NCI-H2171 treated with DMSO at 0.1 percent for 48 hours (cell line): ENCODE results near the gene ARHGAP31.

Experiments used
- DNase-seq: peaks from one replicate; lab custom pipeline; 2025; lab: John Stamatoyannopoulos, UW

Gene ARHGAP31

GRCh38 chr3:119388577-119388976, 94.4 kb downstream of the ARHGAP31 start:
- DNase-seq, result no peak

GRCh38 chr3:119395923-119396358, 101.8 kb downstream of the ARHGAP31 start:
- DNase-seq, result no peak

DNA sequence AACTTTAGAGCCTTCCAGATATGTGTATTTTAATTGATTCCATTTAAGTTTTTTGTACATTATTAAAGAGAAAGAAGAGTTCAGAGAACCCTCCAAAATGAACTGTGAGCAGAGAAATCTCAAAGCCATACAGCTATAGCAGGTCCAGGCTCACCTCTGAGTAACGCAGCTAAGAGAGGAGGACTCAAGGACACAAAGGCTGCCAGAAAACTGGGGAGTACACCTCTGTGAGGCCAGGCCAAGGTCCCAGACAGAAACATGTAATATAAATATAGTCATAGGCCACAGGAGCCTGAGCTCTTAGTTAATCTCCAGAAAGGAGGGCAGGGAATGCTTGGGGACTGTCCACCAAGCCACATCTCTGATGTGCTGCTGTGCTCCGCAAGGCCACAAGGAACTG, 102.7 kb downstream of the ARHGAP31 start:
- no peak for DNase-seq

DNA sequence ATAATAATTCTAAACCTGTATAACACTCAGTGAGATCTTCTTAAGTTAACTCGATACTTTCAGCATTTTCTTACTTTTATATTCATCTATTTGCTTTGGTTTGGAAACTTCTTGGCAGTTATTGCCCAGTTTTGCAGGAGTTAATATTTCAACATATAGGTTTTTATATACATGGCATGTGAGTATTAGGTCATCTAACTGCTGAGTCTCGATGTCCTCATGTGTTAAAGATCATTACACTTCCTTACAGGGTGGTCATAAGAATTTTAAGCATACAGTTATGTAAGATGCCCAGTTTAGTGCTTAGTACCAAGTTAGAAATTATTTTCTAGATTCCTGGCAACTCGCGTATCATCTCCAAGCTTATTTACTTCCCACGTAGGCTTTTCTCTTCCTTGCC, 106.3 kb downstream of the ARHGAP31 start:
- no peak for DNase-seq

DNA sequence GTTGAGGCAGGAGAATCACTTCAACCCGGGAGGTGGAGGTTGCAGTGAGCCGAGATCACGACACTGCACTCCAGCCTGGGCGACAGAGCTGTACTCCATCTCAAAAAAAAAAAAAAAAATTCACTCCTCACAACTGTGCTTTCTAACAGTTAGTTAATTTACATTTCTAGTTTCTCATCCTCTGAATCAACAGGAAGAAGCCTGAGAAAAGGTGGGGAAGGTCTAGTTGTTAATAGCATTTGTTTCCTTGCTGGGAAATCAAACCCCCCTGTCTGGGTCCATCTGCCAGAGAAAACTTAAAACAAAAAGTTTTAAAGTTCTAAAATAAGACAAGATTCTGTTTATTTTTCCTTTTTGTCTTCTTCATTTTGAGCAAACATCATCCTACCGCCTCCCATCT, 106.9 kb downstream of the ARHGAP31 start:
- DNase-seq, result no peak

GRCh38 chr3:119401503-119402440, 107.6 kb downstream of the ARHGAP31 start:
- DNase-seq, result no peak

GRCh38 chr3:119402791-119403190, 108.6 kb downstream of the ARHGAP31 start:
- DNase-seq, result no peak

GRCh38 chr3:119403201-119403600, 109.0 kb downstream of the ARHGAP31 start:
- peak; percentile 66 for DNase-seq

DNA sequence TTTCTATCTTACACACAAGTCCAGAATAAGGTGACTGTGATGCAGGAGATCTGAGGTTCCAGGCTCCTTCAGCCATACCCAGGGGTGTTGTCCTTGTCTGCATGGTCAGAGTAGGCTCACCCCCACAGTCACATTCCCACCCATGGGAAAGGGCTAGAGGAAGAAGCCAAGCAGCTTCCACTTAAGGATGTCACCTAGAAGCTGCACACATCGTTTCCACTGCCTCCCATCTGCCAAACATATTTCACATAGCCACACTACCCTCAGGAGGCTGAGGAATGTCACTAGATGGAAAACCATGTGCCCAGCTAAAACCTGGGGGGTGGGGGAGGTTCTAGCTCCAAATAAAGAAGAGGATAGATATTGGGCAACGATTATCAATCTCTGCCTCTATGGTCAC, 111.1 kb downstream of the ARHGAP31 start:
- no peak for DNase-seq

GRCh38 chr3:119408243-119408950, 114.2 kb downstream of the ARHGAP31 start:
- no peak for DNase-seq

- no peak for DNase-seq
Observed at GRCh38 chr3:119409844-119410243, 115.7 kb downstream of the ARHGAP31 start.

DNA sequence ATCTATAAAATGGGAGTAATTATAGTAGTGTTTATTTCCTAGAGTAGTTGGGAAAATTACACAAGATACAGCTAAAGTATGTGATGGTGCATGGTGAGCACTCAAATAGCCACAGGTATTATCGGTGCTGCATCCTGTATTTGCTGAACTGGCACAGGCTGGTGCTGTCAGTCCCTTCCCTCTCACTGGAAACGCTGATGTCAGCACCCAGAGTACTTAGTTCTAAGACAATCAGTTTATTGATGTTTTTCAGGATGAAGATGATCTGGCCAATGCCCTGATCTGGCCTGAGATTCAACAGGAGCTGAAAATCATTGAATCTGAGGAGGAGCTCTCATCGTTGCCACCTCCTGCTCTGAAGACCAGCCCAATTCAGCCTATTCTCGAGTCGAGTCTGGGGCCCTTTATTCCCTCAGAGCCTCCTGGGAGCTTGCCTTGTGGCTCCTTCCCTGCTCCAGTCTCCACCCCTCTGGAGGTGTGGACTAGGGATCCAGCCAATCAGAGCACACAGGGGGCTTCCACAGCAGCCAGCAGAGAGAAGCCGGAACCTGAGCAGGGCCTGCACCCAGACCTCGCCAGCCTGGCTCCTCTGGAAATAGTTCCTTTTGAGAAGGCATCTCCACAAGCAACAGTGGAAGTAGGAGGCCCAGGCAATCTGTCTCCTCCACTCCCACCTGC, 119.6 kb downstream of the ARHGAP31 start:
- DNase-seq, result peak; percentile 8

DNA sequence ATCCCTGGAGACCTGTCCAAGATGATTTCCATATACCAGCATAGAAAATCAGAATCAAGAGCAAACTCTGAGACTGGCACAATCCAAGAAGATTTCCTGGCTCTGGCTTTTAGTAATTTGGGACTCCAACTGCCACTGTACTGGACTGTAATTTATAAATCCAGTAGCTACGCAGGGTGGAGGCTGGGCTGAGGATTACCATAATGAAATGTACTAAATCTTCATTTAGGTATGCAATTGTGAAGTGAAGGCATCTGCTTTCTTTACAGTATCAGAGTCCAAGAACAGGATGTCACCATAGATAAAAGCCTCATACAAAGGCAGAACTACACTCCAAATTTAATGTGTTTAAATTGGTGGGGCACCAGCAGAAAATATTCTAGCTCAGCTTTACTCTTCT, 122.7 kb downstream of the ARHGAP31 start:
- no peak for DNase-seq

DNA sequence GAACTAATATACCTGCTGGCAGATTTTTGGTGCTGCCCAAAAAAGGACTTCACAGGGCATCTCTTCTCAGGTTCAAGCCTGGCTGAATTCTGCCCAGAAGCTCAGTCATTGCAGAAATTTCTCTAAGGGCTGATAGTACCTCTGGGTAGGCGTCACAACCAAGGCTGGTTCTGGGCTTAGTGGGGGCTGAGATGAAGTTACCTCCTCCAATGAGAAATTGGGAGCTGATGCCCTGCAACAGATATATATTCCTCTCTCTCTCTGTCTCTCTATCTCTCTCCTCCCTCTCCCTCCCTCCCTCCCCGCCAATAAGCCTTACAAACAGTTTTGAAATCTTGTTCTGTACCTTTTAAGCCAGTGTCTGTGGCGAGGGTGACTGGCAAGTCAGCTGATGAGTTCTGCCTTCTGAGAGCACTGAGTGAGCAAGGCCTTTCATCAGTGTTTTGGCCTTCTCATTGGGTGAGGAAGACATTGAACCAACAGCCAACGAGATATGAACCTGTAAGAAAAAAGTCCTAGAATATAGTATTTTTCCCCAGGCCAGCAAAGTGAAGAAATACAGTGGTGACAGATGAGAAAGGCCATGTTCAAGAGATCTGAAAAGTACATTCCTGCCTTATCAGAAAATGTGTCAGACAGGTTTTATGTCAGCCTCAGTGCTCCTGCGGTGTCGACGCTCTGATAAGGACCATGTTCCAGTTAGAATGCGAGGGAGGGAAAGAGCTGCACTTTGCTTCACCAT, 123.8 kb downstream of the ARHGAP31 start:
- DNase-seq, result no peak

DNA sequence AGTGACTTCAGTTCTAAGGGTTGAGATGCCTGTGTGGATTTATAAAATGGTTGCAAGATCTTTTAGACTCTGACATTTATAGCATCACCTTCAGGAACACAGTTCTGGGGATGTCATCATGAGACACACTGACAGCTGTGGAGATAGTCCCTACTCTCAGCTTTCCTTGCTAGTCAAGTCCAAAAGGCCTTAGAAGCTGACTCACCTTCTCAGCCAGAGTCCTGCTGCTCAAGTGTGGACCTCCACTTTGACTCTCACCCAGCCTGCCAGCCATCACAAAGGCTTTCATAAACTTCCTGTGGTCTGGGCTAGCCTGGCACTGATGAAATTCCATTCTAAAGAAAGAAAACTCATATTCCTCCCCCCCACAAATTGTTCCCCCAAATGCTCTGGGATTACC, 124.5 kb downstream of the ARHGAP31 start:
- no peak for DNase-seq

DNA sequence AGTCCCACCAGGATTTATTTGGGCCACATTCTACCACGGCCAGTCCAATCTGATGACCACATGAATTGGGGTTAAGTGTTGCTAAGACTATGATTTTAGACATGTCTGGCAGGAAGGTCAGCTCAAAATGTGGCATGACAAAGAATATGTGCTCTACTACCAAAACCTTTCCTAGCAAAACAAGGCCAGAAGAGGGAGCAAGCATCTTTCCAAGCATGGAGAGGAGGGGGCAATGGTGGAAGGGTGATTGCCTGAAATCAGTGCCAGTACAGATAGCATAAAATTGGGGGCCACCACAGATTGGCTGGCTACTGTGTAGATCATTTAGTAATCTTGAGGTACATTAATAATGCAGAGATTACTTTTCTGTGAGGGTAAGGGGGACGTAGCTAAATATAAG, 126.0 kb downstream of the ARHGAP31 start:
- DNase-seq, result no peak

DNA sequence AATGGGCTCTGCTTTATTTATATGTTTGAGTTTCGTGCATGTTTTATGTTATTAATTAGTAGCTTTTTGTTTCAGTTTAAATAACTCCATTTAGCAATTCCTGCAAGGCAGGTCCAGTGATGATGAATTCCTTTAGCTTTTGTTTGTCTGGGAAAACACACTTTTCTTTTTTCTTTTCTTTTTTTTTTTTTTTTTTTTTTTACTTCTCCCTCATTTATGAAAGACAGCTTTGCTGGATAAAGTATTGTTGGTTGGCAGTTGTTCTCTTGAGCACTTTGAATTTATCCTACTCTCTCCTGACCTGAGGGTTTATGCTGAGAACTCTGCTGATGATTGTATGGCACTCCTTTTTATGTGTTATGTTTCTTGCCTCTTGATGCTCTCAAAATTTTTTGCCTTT, 133.5 kb downstream of the ARHGAP31 start:
- no peak for DNase-seq

- no peak for DNase-seq
Observed at GRCh38 chr3:119428538-119428937, 134.4 kb downstream of the ARHGAP31 start.

DNA sequence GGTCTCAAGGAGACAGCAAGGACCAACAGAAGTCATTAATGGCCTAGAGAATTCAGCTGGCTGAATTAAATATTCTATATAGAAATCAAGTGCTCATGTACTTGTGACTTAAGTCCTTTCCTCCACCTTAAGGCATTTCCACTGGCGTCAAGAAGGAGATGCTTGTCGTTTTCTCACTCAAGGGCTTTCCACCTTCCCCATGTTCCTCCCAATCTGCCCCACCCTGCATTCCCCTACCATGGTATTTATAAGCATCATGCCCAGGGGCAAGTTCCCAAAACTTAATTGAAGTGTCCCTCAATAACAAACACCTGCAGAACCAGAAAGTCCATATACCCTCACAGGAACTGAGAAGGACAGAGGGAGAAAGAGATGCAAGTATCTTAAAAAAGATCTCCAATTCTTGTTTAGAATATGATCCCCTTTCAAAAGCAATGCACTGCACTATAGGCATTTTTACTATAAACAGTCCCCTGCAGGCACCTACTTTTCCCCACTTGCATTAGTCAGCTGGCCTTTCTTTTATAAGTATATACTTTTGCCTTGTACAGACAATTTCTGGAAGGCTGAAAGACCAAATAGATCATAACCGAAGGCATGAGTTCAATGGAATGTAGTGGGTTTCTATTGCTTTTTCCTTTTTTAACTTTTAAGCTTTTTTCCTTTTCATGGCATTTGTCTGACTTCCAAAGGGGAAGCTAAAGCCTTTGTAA, 139.6 kb downstream of the ARHGAP31 start:
- DNase-seq, result no peak

GRCh38 chr3:119434703-119435102, 140.5 kb downstream of the ARHGAP31 start:
- no peak for DNase-seq

DNA sequence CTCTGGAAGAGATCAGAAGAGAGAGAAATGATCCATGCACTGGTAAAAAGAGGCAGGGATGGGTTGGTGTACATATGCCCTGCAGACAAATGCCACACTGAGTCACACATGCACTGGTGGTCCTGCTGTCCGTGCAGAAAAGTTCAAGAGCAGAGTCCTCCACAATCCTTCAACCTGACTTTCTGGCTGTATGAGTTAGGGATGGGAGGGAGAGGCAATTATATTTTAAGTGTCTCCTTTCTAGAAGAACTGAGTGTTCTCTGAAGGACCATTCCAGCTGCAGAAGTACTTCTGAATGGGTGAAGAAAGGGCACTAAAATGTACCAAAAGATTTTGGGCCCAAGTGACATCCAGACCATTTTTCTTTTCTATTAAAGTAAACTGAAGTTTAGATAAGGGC, 142.8 kb downstream of the ARHGAP31 start:
- DNase-seq, result no peak
